HG03045 (cell line): Measurements from ENCODE around the gene MYOCOS.
"Not testable (repeated sequence)": the region's sequence is repeated elsewhere in the genome, so short reads cannot be mapped to it uniquely, and the experiment has no call there.

Source experiments
- ATAC-seq: cut with Tn5 transposase; IDR thresholded peaks from one replicate; pipeline ENCODE4 v1.9.1; 2021; ENCODE audit warnings: mild to moderate bottlenecking, moderate library complexity; ENCODE audit not compliant: unreplicated experiment

The MYOCOS gene

GRCh38 chr1:171622152-171622462 lies at the start of gene MYOCOS:
Gene MYOCOS, plus strand, starts transcription at chr1:171622243. Its CDS starts 1,641 bp downstream, at chr1:171623884.
- ATAC-seq: no peak

DNA sequence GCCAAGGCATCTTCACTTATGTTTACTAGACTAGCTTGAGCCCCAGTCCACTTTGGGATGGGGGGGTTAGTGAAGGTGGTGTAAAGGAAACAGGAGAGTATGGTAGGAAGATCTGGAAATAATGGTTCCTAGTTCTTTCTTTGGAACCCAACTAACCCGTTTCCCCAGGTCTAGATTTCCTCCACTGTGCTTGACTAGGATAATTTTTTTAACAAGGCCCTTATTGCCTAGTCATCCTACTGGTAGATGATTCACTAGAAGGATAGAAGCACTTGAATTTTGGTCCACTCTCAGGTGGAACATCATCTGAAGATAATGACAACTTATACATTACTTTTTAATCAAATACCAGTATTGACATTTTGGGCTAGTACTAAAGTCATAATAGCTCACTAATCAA lies 45.9 kb upstream of the MYOCOS start:
- no peak for ATAC-seq

- no peak for ATAC-seq
Observed at GRCh38 chr1:171581226-171581625, 40.8 kb upstream of the MYOCOS start.

DNA sequence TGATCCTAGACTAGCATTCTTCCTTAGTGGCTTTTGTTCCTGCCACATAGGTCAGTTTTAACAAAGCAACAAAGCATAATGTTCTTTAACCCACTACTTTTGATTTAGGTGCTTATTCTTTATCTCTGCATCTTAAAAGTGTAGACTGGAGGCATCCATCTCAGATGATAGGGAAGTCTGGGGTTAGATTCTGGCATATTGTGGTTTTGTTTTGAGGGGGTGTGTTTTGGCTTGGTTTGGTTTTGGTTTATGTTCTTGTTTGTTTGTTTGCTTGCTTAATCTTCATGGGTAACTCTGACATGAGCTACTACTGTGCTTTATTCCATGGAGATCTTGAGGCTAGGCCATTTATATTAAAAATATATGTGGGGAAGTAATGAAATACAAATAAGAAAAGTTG lies 40.3 kb upstream of the MYOCOS start:
- no peak for ATAC-seq

DNA sequence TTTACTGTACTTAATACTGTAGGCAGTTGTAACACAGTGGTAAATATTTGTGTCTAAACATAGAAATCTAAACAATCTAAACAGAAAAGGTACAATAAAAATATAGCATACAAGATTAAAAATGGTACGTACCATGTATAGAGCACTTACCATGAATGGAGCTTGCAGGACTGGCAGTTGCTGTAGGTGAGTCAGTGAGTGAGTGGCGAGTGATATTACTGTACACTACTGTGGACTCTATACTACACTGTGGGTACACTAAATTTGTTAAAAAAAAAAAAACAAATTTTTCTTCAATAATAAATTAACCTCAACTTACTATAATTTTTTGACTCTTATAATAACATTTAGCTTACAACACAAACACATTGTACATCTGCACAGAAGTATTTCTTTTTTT lies 39.5 kb upstream of the MYOCOS start:
- no peak for ATAC-seq

GRCh38 chr1:171583591-171584201 lies 38.3 kb upstream of the MYOCOS start:
- ATAC-seq: no peak

DNA sequence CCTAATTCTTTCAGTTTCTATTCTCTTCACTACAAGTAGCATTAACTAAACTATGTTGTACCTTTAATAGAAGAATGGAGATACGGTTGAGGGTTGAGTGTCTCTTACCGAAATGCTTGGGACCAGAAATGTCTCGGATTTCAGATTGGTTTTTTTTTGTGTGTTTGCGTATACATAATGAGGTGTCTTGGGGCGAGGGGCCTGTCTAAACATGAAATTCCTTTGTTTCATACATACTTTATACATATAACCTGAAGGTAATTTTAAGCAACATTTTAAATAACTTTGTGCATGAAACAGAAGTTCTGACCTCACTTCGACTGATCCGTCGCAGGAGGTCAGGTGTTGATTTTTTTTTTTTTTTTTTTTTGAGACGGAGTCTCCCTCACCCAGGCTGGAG lies 36.3 kb upstream of the MYOCOS start:
- no peak for ATAC-seq

DNA sequence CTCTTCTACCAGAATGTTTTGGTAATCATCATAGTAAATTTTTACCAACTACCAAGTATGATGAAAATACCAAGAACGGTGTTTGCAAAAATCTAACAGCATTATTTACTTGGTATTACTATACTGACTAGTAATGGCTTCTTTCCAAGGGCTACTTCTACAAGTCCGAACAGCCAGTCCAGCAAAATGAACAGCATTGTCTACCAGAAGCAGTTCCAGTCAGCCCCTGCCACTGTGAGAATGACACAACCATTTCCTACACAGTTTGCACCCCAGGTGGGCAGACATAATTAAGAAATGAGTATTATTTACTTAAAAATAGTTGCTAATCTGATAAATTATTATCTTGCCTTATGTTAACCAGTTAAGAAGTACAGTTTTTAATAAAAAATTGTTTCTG lies 33.8 kb upstream of the MYOCOS start:
- ATAC-seq: no peak

GRCh38 chr1:171590022-171590421 lies 32.0 kb upstream of the MYOCOS start:
- ATAC-seq: no peak

- ATAC-seq: no peak
Observed at GRCh38 chr1:171595324-171595723, 26.7 kb upstream of the MYOCOS start.

DNA sequence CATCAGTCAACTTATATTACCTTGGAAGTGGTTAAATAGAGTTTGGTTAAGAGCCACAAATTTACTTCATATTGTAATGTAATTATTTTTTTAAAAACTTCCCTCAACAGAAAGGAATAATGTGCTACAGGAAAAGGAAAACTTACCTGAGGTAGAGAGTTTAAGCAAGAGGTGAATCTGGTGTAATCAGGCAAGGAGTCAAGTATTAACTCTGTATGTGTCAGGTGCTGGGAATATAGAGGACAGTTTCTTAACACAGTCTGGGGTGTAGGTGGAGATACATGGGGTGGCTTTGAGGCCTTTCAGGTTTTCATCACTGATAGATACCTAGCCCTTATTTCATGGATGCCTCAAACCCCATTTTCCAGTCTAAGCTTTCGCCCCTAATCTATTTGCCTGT lies 25.9 kb upstream of the MYOCOS start:
- no peak for ATAC-seq

GRCh38 chr1:171596705-171597104 lies 25.3 kb upstream of the MYOCOS start:
- no peak for ATAC-seq

DNA sequence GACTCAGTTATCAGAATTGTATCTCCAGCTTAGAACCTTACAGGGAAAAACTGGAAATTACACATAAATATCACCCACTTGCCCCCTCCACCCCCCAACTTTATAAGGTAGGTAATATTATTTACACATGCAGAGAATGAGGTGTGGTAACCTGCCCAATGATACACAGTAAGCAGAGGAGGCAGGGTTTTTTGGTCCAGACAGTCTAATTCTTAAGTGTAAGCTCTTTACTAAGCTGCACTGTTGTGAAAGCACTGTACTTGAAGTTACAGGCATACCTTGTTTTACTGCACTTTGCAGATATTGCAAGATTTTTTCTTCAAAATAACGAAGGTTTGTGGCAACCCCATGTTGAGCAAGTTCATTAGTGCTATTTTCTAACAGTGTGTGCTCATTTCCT lies 24.8 kb upstream of the MYOCOS start:
- ATAC-seq: no peak

- not testable (repeated sequence) for ATAC-seq
Observed at GRCh38 chr1:171600310-171600709, 21.7 kb upstream of the MYOCOS start.

DNA sequence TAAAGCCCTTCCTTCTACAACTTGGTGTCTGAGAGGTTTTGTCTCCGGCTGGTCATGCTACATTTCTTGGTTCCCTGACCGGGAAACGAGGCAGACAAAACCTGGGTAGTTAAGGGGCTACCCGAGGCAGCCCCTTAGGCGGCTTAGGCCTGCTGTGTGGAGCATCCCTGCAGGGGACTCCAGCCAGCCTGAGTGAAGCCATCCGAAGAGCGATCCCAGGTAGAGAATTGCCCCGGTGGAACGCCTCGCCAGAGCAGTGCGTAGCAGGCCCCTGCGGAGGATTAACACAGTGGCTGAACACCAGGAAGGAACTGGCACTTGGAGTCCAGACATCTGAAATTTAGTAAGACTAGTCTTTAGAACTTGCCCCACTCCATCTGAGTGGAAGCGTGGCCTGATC lies 21.2 kb upstream of the MYOCOS start:
- no peak for ATAC-seq

DNA sequence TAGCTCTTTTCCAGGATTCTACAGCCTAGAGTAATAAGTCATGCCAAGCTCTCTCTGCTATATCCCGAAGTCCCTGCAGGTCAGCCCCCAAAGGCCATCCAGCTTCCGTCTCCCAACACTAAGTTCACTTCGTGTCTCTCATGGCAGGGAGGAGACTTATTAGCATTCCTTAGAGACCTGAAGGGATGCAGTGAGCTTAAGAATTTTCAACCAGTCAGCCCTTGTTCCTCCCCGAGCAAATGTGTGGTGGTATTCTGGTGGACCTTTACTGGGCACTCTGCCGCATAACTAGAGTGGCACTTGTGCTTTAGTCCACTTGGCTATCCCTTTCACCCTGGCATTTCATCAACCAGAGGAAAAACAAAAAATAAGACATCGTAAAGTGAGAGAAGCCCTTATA lies 19.0 kb upstream of the MYOCOS start:
- not testable (repeated sequence) for ATAC-seq

GRCh38 chr1:171606402-171606941 lies 15.6 kb upstream of the MYOCOS start:
- ATAC-seq: no peak

DNA sequence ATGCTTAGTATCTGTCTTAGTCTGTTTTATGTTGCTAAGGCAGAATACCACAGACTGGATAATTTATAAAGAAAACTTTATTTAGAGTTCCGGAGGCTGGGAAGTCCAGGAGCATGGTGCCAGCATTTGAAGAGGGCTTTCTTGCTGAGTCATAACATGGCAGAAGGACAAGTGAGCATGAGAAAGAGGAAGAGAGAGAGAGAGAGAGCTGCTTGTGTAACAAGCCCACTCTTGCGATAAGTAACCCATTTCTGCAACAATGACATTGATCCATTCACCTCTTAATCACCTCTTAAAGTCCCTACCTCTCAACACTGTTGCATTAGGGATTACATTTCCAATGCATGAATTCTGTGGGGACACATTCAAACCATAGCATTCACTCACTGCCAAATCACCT lies 11.7 kb upstream of the MYOCOS start:
- ATAC-seq: no peak

DNA sequence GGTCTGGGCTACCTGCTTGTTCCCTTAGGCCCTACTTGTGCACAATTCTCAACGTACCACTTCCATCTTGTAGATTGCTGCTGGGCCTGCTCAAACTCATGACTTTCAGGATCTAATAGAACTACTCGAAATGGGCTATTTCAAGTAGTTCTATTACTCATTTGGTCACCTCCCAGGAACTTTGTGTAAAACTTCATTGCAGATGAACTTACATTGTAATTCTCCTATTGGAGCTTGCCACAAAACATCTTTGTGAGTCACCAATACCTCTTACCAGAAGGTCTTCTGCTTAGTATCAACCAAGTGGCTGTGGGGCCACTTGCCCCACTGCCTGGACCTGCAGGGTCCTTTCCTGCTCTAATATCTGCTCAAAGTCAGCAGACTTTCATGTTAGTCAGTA lies 10.7 kb upstream of the MYOCOS start:
- ATAC-seq: no peak

DNA sequence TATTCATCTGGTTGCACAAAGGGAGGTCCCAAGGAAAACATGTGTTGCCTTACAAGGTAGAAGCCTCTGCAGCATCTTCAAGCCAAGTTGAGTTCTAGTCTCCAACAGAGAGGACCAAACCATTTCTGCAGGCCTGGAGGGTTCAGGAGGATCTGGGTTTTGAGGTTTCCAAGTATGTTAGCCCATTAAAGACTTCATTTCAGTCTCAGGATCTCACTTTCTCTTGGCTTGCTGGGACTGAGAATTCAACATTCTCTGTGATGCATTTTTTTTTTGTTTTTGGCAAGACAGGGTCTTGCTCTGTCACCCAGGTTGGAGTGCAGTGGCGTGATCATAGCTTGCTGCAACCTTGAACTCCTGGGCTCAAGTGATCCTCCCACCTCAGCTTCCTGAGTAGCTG lies 8.8 kb upstream of the MYOCOS start:
- ATAC-seq: no peak

DNA sequence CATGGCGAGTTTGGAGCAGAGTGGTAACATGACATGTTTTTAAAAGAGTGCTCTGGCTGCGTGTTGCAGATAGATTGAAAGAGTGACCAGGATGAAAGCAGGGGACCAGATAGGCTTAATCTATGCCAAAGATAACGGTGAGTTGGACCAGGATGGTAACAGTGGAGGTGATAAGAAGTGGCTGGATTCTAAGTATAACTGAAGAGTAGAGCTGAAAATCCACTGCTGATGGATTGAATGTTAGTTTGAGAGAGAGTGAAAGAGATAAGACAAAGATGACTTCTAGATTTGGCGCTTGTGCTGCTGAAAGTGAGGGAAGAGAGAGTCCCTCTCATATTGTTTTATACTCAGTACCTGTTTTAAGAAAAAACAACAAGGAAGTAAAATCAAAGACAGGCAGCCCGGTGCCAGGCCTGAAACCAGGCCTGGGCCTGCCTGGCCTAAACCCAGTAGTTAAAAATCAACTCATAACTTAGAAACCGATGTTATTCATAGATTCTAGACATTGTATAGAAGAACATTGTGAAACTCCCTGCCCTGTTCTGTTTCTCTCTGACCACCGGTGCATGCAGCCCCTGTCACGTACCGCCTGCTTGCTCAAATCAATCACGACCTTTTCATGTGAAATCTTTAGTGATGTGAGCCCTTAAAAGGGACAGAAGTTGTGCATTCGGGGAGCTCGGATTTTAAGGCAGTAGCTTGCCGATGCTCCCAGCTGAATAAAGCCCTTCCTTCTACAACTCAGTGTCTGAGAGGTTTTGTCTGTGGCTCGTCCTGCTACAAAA lies 6.7 kb upstream of the MYOCOS start:
- ATAC-seq: not testable (repeated sequence)

GRCh38 chr1:171616586-171616985 lies 5.5 kb upstream of the MYOCOS start:
- ATAC-seq: no peak
